Hypothalamus (tissue), 51 donors: ENCODE data around the gene SCUBE3.
A peak's percentile ranks its signal among the peaks of the same experiment; 100 is the strongest.

ENCODE experiments used
- DNase-seq, 51 donors: peaks; one replicate each; lab custom pipeline; 2025; lab: John Stamatoyannopoulos, UW

The SCUBE3 gene

GRCh38 chr6:35237476-35237875 lies 23.7 kb downstream of the SCUBE3 start:
- no peak for DNase-seq

DNA sequence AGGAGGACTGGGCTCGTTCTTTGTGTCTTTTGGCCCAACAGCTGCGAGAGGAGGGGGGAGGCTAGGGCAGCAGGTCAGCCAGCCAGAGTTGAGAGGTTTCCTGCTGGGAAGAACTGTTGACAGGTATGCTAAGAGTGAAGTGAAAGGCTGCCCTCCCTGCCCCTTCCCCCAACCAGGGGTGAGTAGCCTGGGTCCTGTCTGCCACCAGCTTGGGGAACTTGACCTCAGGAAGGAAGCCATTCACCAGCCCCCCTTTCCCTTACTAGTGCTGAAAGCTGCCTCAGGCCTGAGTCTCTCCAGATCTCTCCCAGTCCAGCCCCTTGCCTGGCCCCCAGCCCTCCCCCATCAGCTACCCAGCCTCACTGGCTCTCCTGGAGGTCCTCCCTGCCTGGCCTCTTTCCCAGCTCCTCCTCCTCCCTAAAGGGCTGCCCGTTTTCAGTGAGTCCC lies 25.1 kb downstream of the SCUBE3 start:
- DNase-seq = no peak

GRCh38 chr6:35239581-35239980 lies 25.8 kb downstream of the SCUBE3 start:
- no peak for DNase-seq

GRCh38 chr6:35240838-35241801 lies 27.4 kb downstream of the SCUBE3 start:
- DNase-seq = peak in 46 of 51 donors; percentile 10 to 82 (median 48)

DNA sequence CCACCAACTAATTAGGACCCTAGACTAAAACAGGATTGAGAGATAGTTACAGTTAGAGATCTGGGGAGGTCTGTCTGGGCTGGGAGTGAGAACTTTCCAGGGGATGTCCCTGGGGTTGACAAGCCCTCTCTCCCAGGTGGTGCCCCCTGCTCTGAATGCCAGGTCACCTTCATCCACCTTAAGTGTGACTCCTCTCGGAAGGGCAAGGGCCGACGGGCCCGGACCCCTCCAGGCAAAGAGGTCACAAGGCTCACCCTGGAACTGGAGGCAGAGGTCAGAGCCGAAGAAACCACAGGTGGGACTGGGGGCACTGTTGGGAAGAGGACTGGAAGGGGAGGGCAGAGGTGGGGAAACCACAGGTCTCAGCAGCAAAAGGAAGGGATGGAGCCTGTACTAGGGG lies 28.7 kb downstream of the SCUBE3 start:
- DNase-seq = no peak

GRCh38 chr6:35242906-35243305 lies 29.1 kb downstream of the SCUBE3 start:
- no peak for DNase-seq

GRCh38 chr6:35243386-35243958 lies 29.7 kb downstream of the SCUBE3 start:
- no peak for DNase-seq

GRCh38 chr6:35244551-35244950 lies 30.8 kb downstream of the SCUBE3 start:
- DNase-seq = no peak

DNA sequence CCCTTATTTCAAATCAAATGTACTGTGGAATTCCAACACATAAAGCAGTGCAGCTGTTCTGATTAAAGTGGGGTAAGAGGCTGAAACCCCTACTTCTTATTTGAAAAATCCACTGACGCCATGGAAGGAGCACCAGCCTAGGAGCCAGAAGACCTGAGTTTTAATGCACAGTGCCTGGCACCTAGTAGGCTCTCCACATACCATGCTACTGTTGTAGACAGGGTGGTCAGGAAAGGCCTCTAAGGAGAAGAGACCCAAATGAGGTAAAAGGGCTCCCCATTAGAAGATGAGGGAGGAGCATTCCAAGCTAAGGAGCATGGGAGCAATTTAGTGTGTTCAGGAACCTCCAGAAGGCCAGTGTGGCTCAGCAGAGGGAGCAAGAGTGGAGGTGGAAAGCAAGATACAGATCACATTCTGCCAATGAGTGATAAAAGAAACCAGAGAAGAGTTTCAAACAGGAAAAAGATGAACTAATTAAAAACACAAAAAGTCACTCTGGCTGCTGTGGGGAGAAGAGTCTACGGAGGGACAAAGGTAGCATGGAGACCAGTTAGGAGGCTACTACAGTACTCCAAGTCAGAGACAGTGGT lies 34.0 kb downstream of the SCUBE3 start:
- no peak for DNase-seq

DNA sequence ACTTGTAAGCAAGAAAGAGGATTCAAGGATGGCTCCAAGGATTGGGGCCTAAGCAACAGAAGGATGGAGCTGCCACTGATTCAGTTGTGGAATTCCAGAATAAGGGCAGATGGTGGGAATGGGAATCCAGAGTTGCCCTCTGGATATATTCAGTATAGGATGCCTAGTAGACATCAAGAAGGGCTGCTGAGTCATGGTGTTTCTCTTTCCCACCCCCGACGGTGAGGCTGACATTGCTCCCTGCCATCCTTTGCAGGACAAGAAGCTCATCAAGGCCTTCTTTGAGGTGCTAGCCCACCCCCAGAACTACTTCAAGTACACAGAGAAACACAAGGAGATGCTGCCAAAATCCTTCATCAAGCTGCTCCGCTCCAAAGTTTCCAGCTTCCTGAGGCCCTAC lies 34.5 kb downstream of the SCUBE3 start:
- peak in 1 of 51 donors; percentile 6 for DNase-seq

- DNase-seq = peak in 2 of 51 donors; percentile 3 to 8
These were observed 35.2 kb downstream of the SCUBE3 start for GRCh38 chr6:35248965-35249364.

DNA sequence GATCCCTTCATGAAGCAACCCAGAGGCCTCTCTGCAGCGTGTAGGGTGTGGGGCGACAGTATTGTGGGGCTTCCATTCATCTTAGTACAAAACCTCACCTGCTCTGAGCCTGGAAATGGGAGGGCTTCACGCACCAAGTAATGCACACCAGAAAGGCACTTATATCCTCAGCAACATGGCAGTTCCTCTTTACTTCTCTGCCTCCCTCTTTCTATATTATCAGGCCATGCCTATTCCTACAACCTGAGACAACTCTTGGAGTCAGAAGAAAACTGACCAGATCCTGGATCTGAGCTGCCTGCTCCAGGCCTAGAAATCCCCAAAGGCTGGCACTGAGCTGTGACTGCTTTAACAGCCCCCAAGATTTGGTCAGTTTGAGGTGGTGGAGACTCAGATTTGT lies 38.2 kb downstream of the SCUBE3 start:
- DNase-seq = no peak

DNA sequence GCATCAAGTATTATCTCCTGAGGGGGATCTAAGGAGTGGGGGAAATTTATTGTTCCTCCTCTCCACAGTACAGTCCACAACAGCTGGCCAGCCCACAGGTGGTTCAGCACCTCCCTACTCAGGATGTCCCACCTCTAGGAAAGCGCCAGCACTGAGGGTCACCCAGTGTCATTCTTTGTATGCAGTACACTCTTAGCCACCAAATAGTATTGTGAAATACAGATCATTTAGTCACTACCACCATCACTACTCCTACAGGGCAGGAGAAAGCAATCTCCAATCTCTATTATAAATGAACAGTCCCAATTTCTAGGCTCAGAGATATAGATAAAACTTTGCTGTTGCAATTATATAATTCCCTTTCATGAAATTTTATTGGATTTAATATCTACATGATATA lies 39.5 kb downstream of the SCUBE3 start:
- DNase-seq = no peak

DNA sequence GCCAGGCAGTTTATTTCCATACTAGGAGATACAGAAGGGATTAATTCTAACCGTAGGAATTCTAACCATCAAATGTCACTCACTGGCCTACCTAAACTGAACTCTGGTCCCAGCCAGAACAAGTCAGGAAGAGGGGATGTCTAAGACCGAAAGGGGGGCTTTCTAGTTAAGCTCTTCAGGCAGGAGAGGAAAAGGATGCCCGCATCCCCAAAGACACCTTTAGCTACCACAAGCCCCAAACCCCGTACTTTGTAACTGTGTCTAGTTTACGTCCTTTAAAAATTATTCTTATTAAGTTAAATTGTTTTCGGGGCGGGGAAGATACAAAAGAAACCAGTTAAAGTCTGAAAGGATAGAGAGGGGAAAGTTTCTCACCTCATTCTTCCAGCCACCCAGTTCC lies 44.6 kb downstream of the SCUBE3 start:
- no peak for DNase-seq

DNA sequence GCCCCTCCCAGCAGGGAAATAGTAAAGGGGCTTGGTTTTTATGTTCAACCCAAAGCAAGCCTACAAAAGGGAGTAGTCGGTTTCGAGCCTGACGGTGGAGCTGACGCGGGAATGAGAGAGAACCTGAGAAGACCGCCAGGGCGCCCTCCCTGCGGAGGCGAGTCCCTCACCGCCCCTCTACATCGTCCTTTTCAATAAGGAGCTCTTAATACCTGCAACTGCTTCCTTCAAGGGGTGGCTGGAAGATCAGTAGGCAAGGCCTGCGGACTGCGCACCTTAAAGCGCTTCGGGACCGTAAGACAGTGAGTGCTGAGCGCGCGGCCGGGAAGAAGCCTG lies 45.1 kb downstream of the SCUBE3 start:
- peak in 8 of 51 donors; percentile 13 to 60 (median 50) for DNase-seq

- peak; percentile 66 to 99 (median 96) for DNase-seq
These were observed 45.6 kb downstream of the SCUBE3 start, which contains the start of gene ZNF76 for GRCh38 chr6:35259194-35259947. ZNF76 (plus strand) TSS chr6:35259735; CDS start chr6:35281152, 21,417 bp downstream.

GRCh38 chr6:35259948-35260590 lies 46.3 kb downstream of the SCUBE3 start:
- DNase-seq = peak in 29 of 51 donors; percentile 42 to 76 (median 61)

- peak in 1 of 51 donors; percentile 13 for DNase-seq
These were observed 47.1 kb downstream of the SCUBE3 start for GRCh38 chr6:35260591-35261570.

- DNase-seq = no peak
These were observed 48.8 kb downstream of the SCUBE3 start for GRCh38 chr6:35262596-35262995.
